Astrocyte (in vitro differentiated cells and primary cell): ENCODE results near the gene MOSPD3. TPM values are rescaled to one million over a fixed set of nuclear protein-coding genes. Genes with fewer than 3 reads are reported as not detected.

Experiments
- DNase-seq: peaks from one replicate; pipeline ENCODE4 v3.0.0-alpha.2; 2010; ENCODE audit warnings: low read depth
- FAIRE-seq: peaks from 2 replicates; lab custom pipeline; 2011; peaks lifted over from hg19 to GRCh38; lab: Jason Lieb, UNC
- H2AFZ ChIP-seq: 2 replicates; pipeline ENCODE4 v1.6.0; 2012; ENCODE audit warnings: low read depth, low read length, inconsistent platforms
- H3K27ac ChIP-seq: 2 replicates; pipeline ENCODE4 v1.5.1; 2011; ENCODE audit warnings: low read depth, low read length, inconsistent platforms
- H3K27me3 ChIP-seq: 2 replicates; pipeline ENCODE4 v1.6.0; 2011; ENCODE audit warnings: low read length, inconsistent platforms; ENCODE audit not compliant: insufficient read depth
- H3K36me3 ChIP-seq: 2 replicates; pipeline ENCODE4 v1.5.1; 2011; ENCODE audit warnings: low read length, inconsistent platforms; ENCODE audit not compliant: insufficient read depth
- H3K4me1 ChIP-seq: 2 replicates; pipeline ENCODE4 v1.5.1; 2011; ENCODE audit warnings: low read length, inconsistent platforms; ENCODE audit not compliant: insufficient read depth
- H3K4me2 ChIP-seq: 2 replicates; pipeline ENCODE4 v1.6.0; 2012; ENCODE audit warnings: low read length, inconsistent platforms
- H3K4me3 ChIP-seq: 2 replicates; pipeline ENCODE4 v1.5.1; 2011; ENCODE audit warnings: low read depth, mild to moderate bottlenecking, low read length, inconsistent platforms; ENCODE audit not compliant: insufficient read depth
- H3K79me2 ChIP-seq: 2 replicates; pipeline ENCODE4 v1.6.0; 2012; ENCODE audit warnings: mild to moderate bottlenecking, low read length, inconsistent platforms; ENCODE audit not compliant: insufficient read depth
- H3K9ac ChIP-seq: 2 replicates; pipeline ENCODE4 v1.6.0; 2012; ENCODE audit warnings: mild to moderate bottlenecking, low read length, inconsistent platforms
- H3K9me3 ChIP-seq: 2 replicates; pipeline ENCODE4 v1.5.1; 2012; ENCODE audit warnings: low read depth, mild to moderate bottlenecking, low read length, inconsistent platforms; ENCODE audit not compliant: insufficient read depth
- H4K20me1 ChIP-seq: 2 replicates; pipeline ENCODE4 v1.6.0; 2012; ENCODE audit warnings: low read length, inconsistent platforms; ENCODE audit not compliant: insufficient read depth
- H3K27ac Mint-ChIP-seq: one replicate; pipeline ENCODE4 v1.8.0; 2021; ENCODE audit warnings: mild to moderate bottlenecking, mixed read lengths; ENCODE audit not compliant: unreplicated experiment
- H3K27me3 Mint-ChIP-seq: one replicate; pipeline ENCODE4 v1.8.0; 2021; ENCODE audit warnings: low read depth, mixed read lengths; ENCODE audit not compliant: unreplicated experiment
- H3K36me3 Mint-ChIP-seq: one replicate; pipeline ENCODE4 v1.8.0; 2021; ENCODE audit warnings: low read depth, mixed read lengths; ENCODE audit not compliant: unreplicated experiment
- H3K4me1 Mint-ChIP-seq: one replicate; pipeline ENCODE4 v1.8.0; 2021; ENCODE audit warnings: low read depth, mixed read lengths; ENCODE audit not compliant: unreplicated experiment
- H3K4me3 Mint-ChIP-seq: one replicate; pipeline ENCODE4 v1.8.0; 2021; ENCODE audit warnings: mild to moderate bottlenecking, moderate library complexity, mixed read lengths; ENCODE audit not compliant: unreplicated experiment
- H3K9me3 Mint-ChIP-seq: one replicate; pipeline ENCODE4 v1.8.0; 2021; ENCODE audit warnings: mild to moderate bottlenecking, mixed read lengths; ENCODE audit not compliant: unreplicated experiment
- CTCF ChIP-seq: IDR thresholded peaks from 2 replicates; pipeline ENCODE4 v1.5.1; 2011; ENCODE audit warnings: low read depth, mild to moderate bottlenecking, inconsistent platforms, low read length, moderate library complexity; ENCODE audit not compliant: insufficient read depth
- EZH2 ChIP-seq: IDR thresholded peaks from 2 replicates; pipeline ENCODE4 v1.6.1; 2012; ENCODE audit warnings: mild to moderate bottlenecking, low read length, inconsistent platforms; ENCODE audit not compliant: insufficient read depth
- total RNA-seq: library from RNA; stranded (reverse); gene quantifications from 2 replicates; pipeline ENCODE4 v1.2.1, GENCODE V29; 2021

The MOSPD3 gene
- total RNA-seq, 1 donor from 2014 or later: 18.8 TPM

- peaks cover 18% of the 10 kb centered on the region for H3K4me1 Mint-ChIP-seq
- Histone ChIP-seq H3K27ac (no peak overlapping the region), H3K9me3 (no peaks in the 10 kb centered on the region), H4K20me1 (peaks cover 56% of the 10 kb centered on the region), H3K9ac (no peak overlapping the region), H3K79me2 (peaks cover 48% of the 10 kb centered on the region), H3K4me3 (no peak overlapping the region), H3K4me2 (no peak overlapping the region), H3K4me1 (peaks cover 25% of the 10 kb centered on the region), H2AFZ (no peak overlapping the region), H3K27me3 (no peaks in the 10 kb centered on the region), H3K36me3 (peaks cover 18% of the 10 kb centered on the region)
- TF ChIP-seq EZH2 (no peak), CTCF (no peak)
- no peak for DNase-seq
- H3K4me3 Mint-ChIP-seq: peak overlapping the region; percentile 2
- peak; percentile 94 for FAIRE-seq
- no peak overlapping the region for H3K27ac Mint-ChIP-seq
- H3K27me3 Mint-ChIP-seq: no peaks in the 10 kb centered on the region
- peaks cover 12% of the 10 kb centered on the region for H3K36me3 Mint-ChIP-seq
- H3K9me3 Mint-ChIP-seq: no peaks in the 10 kb centered on the region
Measured at GRCh38 chr7:100580466-100581283, 31.7 kb upstream of the MOSPD3 start.

GRCh38 chr7:100582041-100582579 lies 30.2 kb upstream of the MOSPD3 start:
- Histone ChIP-seq H3K36me3 (peaks cover 18% of the 10 kb centered on the region), H3K4me2 (no peak overlapping the region), H3K79me2 (peaks cover 51% of the 10 kb centered on the region), H3K27ac (no peak overlapping the region), H3K9ac (no peak overlapping the region), H3K27me3 (no peaks in the 10 kb centered on the region), H3K4me3 (no peak overlapping the region), H2AFZ (no peak overlapping the region), H3K4me1 (peaks cover 25% of the 10 kb centered on the region), H4K20me1 (peaks cover 56% of the 10 kb centered on the region), H3K9me3 (no peaks in the 10 kb centered on the region)
- peaks cover 18% of the 10 kb centered on the region for H3K4me1 Mint-ChIP-seq
- DNase-seq (no peak), FAIRE-seq (no peak)
- TF ChIP-seq EZH2: no peak
- TF ChIP-seq CTCF: no peak
- peaks cover 8% of the 10 kb centered on the region for H3K36me3 Mint-ChIP-seq
- H3K27ac Mint-ChIP-seq: peak overlapping the region; percentile 63
- H3K4me3 Mint-ChIP-seq: no peak overlapping the region
- no peaks in the 10 kb centered on the region for H3K9me3 Mint-ChIP-seq
- H3K27me3 Mint-ChIP-seq: no peaks in the 10 kb centered on the region

DNA sequence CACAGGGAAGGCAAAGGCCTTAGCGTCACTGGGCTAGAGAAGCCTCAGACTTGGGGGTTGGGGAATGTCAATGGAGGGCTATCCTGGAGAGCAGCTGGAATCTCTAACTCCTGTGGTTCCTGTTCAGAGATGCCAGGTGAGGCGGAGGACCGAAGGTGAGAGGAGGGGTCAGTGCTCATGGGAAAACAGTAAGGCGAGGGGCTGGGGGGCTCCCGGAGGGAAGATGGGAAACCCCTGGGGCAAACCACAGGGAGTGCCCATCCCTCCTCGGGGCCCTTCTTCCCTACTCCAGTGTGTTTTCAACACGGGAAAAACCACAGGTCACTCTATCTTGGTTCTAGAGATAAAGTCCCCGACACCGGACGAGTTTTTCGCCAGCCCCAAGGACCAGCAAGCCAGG lies 29.7 kb upstream of the MOSPD3 start:
- no peak overlapping the region for H3K27ac ChIP-seq
- peaks cover 51% of the 10 kb centered on the region for H3K79me2 ChIP-seq
- H4K20me1 ChIP-seq: peaks cover 56% of the 10 kb centered on the region
- H3K9me3 ChIP-seq: no peaks in the 10 kb centered on the region
- Mint-ChIP-seq H3K27ac (peak overlapping the region; percentile 63), H3K4me3 (peak overlapping the region; percentile 81), H3K4me1 (peaks cover 18% of the 10 kb centered on the region), H3K9me3 (no peaks in the 10 kb centered on the region), H3K36me3 (peaks cover 8% of the 10 kb centered on the region), H3K27me3 (no peaks in the 10 kb centered on the region)
- no peak overlapping the region for H3K4me3 ChIP-seq
- H3K36me3 ChIP-seq: peaks cover 18% of the 10 kb centered on the region
- H3K9ac ChIP-seq: peak overlapping the region; percentile 78
- DNase-seq (no peak), FAIRE-seq (no peak)
- H3K27me3 ChIP-seq: no peaks in the 10 kb centered on the region
- peak overlapping the region; percentile 99 for H3K4me2 ChIP-seq
- TF ChIP-seq CTCF: no peak
- H3K4me1 ChIP-seq: peaks cover 25% of the 10 kb centered on the region
- H2AFZ ChIP-seq: no peak overlapping the region
